ENCODE measurements around the gene CRHR1.

The CRHR1 gene

GRCh38 chr17:45763182-45763581 is 20.9 kb upstream of the CRHR1 start:
- Mint-ChIP-seq H3K36me3 (ENCODE audit: low read depth) (no peaks in the 10 kb centered on the region), H3K27ac (no peak overlapping the region), H3K9me3 (no peaks in the 10 kb centered on the region), H3K4me1 (no peaks in the 10 kb centered on the region), H3K27me3 (ENCODE audit: low read depth) (peaks cover 37% of the 10 kb centered on the region), H3K4me3 (no peak overlapping the region)
- TF ChIP-seq CTCF (IDR thresholded peaks at IDR 0.05; ENCODE audit: unreplicated experiment in 3 of 3): no peak

GRCh38 chr17:45764479-45764878 is 19.6 kb upstream of the CRHR1 start:
- Mint-ChIP-seq H3K27ac (no peak overlapping the region), H3K27me3 (ENCODE audit: low read depth) (peaks cover 41% of the 10 kb centered on the region), H3K9me3 (no peaks in the 10 kb centered on the region), H3K36me3 (ENCODE audit: low read depth) (no peaks in the 10 kb centered on the region), H3K4me1 (no peaks in the 10 kb centered on the region), H3K4me3 (no peak overlapping the region)
- no peak for TF ChIP-seq CTCF (IDR thresholded peaks at IDR 0.05; ENCODE audit: unreplicated experiment in 3 of 3)

- Mint-ChIP-seq H3K9me3 (no peaks in the 10 kb centered on the region), H3K27ac (no peak overlapping the region), H3K27me3 (ENCODE audit: low read depth) (peaks cover 41% of the 10 kb centered on the region), H3K4me3 (no peak overlapping the region), H3K36me3 (ENCODE audit: low read depth) (no peaks in the 10 kb centered on the region), H3K4me1 (no peaks in the 10 kb centered on the region)
- no peak for TF ChIP-seq CTCF (IDR thresholded peaks at IDR 0.05; ENCODE audit: unreplicated experiment in 3 of 3)
Observed at GRCh38 chr17:45768000-45768399, 16.1 kb upstream of the CRHR1 start.

- Mint-ChIP-seq H3K27ac (no peak overlapping the region), H3K4me1 (no peaks in the 10 kb centered on the region), H3K36me3 (ENCODE audit: low read depth) (no peaks in the 10 kb centered on the region), H3K9me3 (no peaks in the 10 kb centered on the region), H3K27me3 (ENCODE audit: low read depth) (peaks cover 42% of the 10 kb centered on the region), H3K4me3 (peak overlapping the region in 2 of 3 experiments; percentile 13 to 24)
- no peak for TF ChIP-seq CTCF (IDR thresholded peaks at IDR 0.05; ENCODE audit: unreplicated experiment in 3 of 3)
Observed at GRCh38 chr17:45770632-45771270, 13.4 kb upstream of the CRHR1 start.

GRCh38 chr17:45771271-45771959 is 12.7 kb upstream of the CRHR1 start:
- Mint-ChIP-seq H3K4me3 (peak overlapping the region in 2 of 3 experiments; percentile 13 to 24), H3K9me3 (no peaks in the 10 kb centered on the region)

More at GRCh38 chr17:45771271-45771959, 12.7 kb upstream of the CRHR1 start:
- H3K36me3 Mint-ChIP-seq (ENCODE audit: low read depth): no peaks in the 10 kb centered on the region
- H3K27me3 Mint-ChIP-seq (ENCODE audit: low read depth): peaks cover 48% of the 10 kb centered on the region
- no peak for TF ChIP-seq CTCF (IDR thresholded peaks at IDR 0.05; ENCODE audit: unreplicated experiment in 3 of 3)
- H3K4me1 Mint-ChIP-seq: no peaks in the 10 kb centered on the region
- no peak overlapping the region for H3K27ac Mint-ChIP-seq

All from nephron (organoid).